Thyroid gland (tissue), 4 donors: ENCODE measurements around the gene E2F3. TPM values are rescaled to one million over a fixed set of nuclear protein-coding genes. Genes with fewer than 3 reads are reported as not detected.

Source experiments
- DNase-seq, 2 donors: peaks; one replicate each; pipeline ENCODE4 v3.0.0-alpha.2; 2019
- H3K27ac ChIP-seq, 3 donors: fragments of 200-600 bp; sonication (generic); 1 replicate in 2 of 3; 2 replicates in 1 of 3; pipeline ENCODE4 v1.5.1; 2016 to 2019; ENCODE audit warnings: mild to moderate bottlenecking in 1 of 3, moderate library complexity in 1 of 3
- H3K27me3 ChIP-seq: fragments of 200-600 bp; sonication (generic); one replicate; pipeline ENCODE4 v1.5.1; 2019
- H3K36me3 ChIP-seq, 2 donors: fragments of 200-600 bp; sonication (generic); one replicate each; pipeline ENCODE4 v1.5.1; 2016 to 2019
- H3K4me1 ChIP-seq, 2 donors: fragments of 200-600 bp; sonication (generic); one replicate each; pipeline ENCODE4 v1.5.1; 2017 to 2019
- H3K4me3 ChIP-seq, 3 donors: fragments of 200-600 bp; sonication (generic); replicated peaks in 1 of 3; 1 replicate in 2 of 3; 2 replicates in 1 of 3; pipeline ENCODE4 v1.5.1; 2016; ENCODE audit warnings: mild to moderate bottlenecking in 1 of 3
- H3K9me3 ChIP-seq: fragments of 200-600 bp; sonication (generic); one replicate; pipeline ENCODE4 v1.5.1; 2017
- POLR2A ChIP-seq, 2 donors: fragments of 450-650 bp; IDR thresholded peaks; one replicate each; pipeline ENCODE4 v1.6.1; 2017; ENCODE audit warnings: antibody characterized with exemption in 2 of 2, mild to moderate bottlenecking in 2 of 2, moderate library complexity in 1 of 2
- WGBS, 2 donors: methylation state at CpG; one replicate each; pipeline ENCODE4 v1.1.5; 2017; 5-methylcytosine and 5-hydroxymethylcytosine counted together
- intact Hi-C: fragments of 100-400 bp; cut with DNase I; formaldehyde crosslinking; loops from one replicate; pipeline ENCODE4 v1.15.1; 2023
- total RNA-seq, 4 donors: library from RNA; depleted of rRNA; stranded (reverse); fragments of >200 nt; gene quantifications; one replicate each; pipeline ENCODE4 v1.2.3, GENCODE V29; 2016
- TF ChIP-seq, protein P1 (sequence below), 6 experiments: fragments of 200-600 bp in 3 of 6; fragments of 450-650 bp in 3 of 6; sonication (generic) in 3 of 6; IDR thresholded peaks; one replicate each; pipeline ENCODE4 v1.5.1; 2016 to 2019; ENCODE audit warnings: antibody characterized with exemption in 6 of 6, mild to moderate bottlenecking in 2 of 6, inconsistent platforms in 1 of 6, moderate library complexity in 1 of 6

E2F3 gene
- total RNA-seq = 10 to 100 TPM in 3 of 4 donors, 1 to 10 TPM in 1; 9.4 to 18.0 (median 12.4) TPM

DNA sequence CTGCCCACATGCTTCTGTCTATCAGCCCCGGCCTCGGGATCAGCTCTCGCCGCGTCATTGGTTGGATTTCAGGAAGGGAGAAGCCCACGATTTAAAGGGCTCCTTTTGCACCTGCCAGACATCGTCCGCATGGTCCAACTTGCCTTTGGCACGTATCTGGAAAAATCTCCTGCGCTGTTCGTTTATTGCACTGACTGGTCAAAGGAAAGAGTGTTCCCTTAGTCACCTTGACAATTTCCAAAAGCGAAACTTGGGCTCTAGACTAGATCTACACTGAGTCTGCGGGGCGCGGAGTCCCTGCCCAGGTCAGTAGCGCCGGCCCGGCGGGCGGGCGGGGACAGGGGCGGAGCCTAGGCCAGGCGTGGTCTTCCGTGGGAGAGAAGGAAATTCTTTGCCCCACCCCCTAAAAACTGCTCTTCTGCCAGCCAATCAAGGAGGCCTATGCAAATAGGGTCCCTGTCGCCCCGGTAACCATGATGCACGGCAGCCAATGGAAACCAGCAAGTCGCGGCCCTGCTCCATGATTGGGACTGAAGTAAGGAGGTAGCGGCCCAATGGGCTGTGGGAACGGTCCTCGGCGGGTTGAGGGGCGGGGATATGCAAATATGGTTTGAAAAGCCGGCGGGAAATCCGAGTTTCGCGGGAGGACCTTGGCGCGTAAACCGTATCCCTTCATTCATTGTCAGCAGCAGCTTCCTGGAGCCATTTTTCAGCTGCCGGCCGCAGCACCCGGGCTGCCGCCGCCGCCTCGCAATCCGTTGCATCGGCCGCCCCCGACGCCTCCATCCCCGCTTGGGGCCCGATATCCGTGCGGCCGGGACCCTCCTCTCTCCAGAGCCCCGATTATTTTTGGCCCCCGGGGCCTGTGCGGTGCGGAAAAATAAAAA is at the start of gene E2F3:
E2F3 (plus strand) TSS at position 675 of the 887 bp plus-strand sequence. CDS start 354 bp downstream, outside the sequence.
- WGBS, 2 donors = 0% methylated on average over 46 to 58 of the region's 63 CpGs
- peaks cover 0 to 6% of the 10 kb centered on the region in 2 donors for H3K4me1 ChIP-seq
- DNase-seq = peak; percentile 100
- TF ChIP-seq POLR2A (IDR thresholded peaks at IDR 0.05) = peak in 1 of 2 donors; percentile 62
- TF ChIP-seq, protein P1, sequence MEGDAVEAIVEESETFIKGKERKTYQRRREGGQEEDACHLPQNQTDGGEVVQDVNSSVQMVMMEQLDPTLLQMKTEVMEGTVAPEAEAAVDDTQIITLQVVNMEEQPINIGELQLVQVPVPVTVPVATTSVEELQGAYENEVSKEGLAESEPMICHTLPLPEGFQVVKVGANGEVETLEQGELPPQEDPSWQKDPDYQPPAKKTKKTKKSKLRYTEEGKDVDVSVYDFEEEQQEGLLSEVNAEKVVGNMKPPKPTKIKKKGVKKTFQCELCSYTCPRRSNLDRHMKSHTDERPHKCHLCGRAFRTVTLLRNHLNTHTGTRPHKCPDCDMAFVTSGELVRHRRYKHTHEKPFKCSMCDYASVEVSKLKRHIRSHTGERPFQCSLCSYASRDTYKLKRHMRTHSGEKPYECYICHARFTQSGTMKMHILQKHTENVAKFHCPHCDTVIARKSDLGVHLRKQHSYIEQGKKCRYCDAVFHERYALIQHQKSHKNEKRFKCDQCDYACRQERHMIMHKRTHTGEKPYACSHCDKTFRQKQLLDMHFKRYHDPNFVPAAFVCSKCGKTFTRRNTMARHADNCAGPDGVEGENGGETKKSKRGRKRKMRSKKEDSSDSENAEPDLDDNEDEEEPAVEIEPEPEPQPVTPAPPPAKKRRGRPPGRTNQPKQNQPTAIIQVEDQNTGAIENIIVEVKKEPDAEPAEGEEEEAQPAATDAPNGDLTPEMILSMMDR (IDR thresholded peaks at IDR 0.05) = no peak
- peak within 1 kb of the TSS; percentile 91 to 92 (median 92) for H3K27ac ChIP-seq
- H3K27me3 ChIP-seq = no peaks in the 10 kb centered on the region
- no peaks in the 10 kb centered on the region for H3K9me3 ChIP-seq
- intact Hi-C loops = loop anchor here (5.0 kb wide), 2 partner anchors 109 to 131 kb away; partner anchors contain the start of gene CDKAL1
- no peaks in the 10 kb centered on the region for H3K36me3 ChIP-seq
- H3K4me3 ChIP-seq = peak within 1 kb of the TSS; percentile 54 to 86 (median 73)

DNA sequence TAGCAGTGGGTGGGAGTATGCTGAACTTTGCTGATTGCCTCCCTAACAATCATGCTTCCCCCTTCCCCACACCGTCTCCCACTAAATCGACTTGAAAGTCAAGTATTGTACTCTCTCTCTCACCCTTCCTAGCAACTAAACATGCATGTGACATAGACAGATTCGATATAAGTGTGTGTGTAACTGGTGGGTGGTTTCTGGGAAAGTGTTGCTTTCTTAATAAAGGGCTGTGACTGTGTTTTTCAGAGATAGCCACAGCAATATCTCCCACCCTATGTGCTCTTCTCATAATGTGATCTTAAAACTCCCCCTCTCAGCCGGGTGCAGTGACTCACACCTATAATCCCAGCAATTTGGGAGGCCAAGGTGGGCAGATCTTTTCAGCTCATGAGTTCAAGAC is 49.3 kb upstream of the E2F3 start:
- no peaks in the 10 kb centered on the region for H3K36me3 ChIP-seq
- H3K27me3 ChIP-seq = no peaks in the 10 kb centered on the region
- WGBS, 2 donors = 73 to 82% methylated on average over 4 of the region's 4 CpGs
- no peak for DNase-seq
- no peak overlapping the region for H3K27ac ChIP-seq
- H3K9me3 ChIP-seq = no peaks in the 10 kb centered on the region
- no peak overlapping the region for H3K4me3 ChIP-seq
- intact Hi-C loops = no loop called here
- TF ChIP-seq, protein P1 (IDR thresholded peaks at IDR 0.05) = no peak
- H3K4me1 ChIP-seq = no peaks in the 10 kb centered on the region

GRCh38 chr6:20353134-20353533 is 48.5 kb upstream of the E2F3 start:
- Histone ChIP-seq H3K9me3 (no peaks in the 10 kb centered on the region), H3K27ac (no peak overlapping the region), H3K4me1 (no peaks in the 10 kb centered on the region), H3K27me3 (no peaks in the 10 kb centered on the region), H3K4me3 (no peak overlapping the region), H3K36me3 (no peaks in the 10 kb centered on the region)
- no peak for DNase-seq
- no peak for TF ChIP-seq POLR2A (IDR thresholded peaks at IDR 0.05)
- TF ChIP-seq, protein P1 (IDR thresholded peaks at IDR 0.05) = no peak
- intact Hi-C loops = no loop called here
- WGBS, 2 donors = 93 to 95% methylated on average over 5 of the region's 5 CpGs

DNA sequence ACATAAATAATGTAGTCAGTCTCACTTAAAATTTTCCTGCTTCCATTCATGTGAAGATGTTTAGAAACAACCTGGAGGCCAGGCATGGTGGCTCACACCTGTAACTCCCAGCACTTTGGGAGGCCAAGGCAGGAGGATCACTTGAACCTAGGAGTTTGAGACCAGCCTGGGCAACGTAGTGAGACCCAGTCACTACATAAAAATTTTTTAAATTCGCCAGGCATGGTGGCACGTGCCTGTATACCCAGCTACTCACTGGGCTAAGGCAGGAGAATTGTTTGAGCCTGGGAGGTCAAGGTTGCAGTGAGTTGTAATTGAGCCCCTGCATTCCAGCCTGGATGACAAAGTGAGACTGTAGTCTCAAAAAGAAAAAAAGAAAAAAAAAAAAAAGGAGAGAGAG is 47.3 kb upstream of the E2F3 start:
- DNase-seq = no peak
- 77 to 85% methylated on average over 3 of the region's 3 CpGs for WGBS, 2 donors
- H3K36me3 ChIP-seq = no peaks in the 10 kb centered on the region
- H3K9me3 ChIP-seq = no peaks in the 10 kb centered on the region
- H3K4me3 ChIP-seq = no peak overlapping the region
- intact Hi-C loops = no loop called here
- no peaks in the 10 kb centered on the region for H3K4me1 ChIP-seq
- no peaks in the 10 kb centered on the region for H3K27me3 ChIP-seq
- no peak overlapping the region for H3K27ac ChIP-seq
- TF ChIP-seq, protein P1 (IDR thresholded peaks at IDR 0.05) = no peak
- TF ChIP-seq POLR2A (IDR thresholded peaks at IDR 0.05) = no peak

- intact Hi-C loops = no loop called here
- Histone ChIP-seq H3K27ac (no peak overlapping the region), H3K4me3 (no peak overlapping the region), H3K4me1 (no peaks in the 10 kb centered on the region), H3K27me3 (no peaks in the 10 kb centered on the region), H3K9me3 (no peaks in the 10 kb centered on the region), H3K36me3 (no peaks in the 10 kb centered on the region)
- no peak for DNase-seq
- WGBS, 2 donors = 90 to 92% methylated on average over 6 of the region's 6 CpGs
- TF ChIP-seq, protein P1 (IDR thresholded peaks at IDR 0.05) = no peak
- no peak for TF ChIP-seq POLR2A (IDR thresholded peaks at IDR 0.05)
Measured at GRCh38 chr6:20360471-20361119, 41.1 kb upstream of the E2F3 start.
